K562 (cell line): Measurements from ENCODE around the gene WDR62. TPM values are rescaled to one million over a fixed set of nuclear protein-coding genes. Genes with fewer than 3 reads are reported as not detected.

ENCODE experiments used
- ARID3A ChIP-seq: IDR thresholded peaks from 2 replicates; pipeline ENCODE4 v1.6.1; 2012; ENCODE audit warnings: low read depth, low read length, improper control_type of control experiment, borderline replicate concordance
- ATF3 ChIP-seq, 2 experiments: fragments of 450-650 bp in 1 of 2; sonication (generic) in 1 of 2; formaldehyde crosslinking in 1 of 2; IDR thresholded peaks in 1 of 2; conservative IDR thresholded peaks in 1 of 2; 2 replicates each; pipeline versions ENCODE4 v1.6.1 to v1.8.1; 2016 to 2023; ENCODE audit warnings: mild to moderate bottlenecking in 2 of 2, moderate library complexity in 2 of 2, inconsistent platforms in 1 of 2, missing genetic modification reagents in 1 of 2
- ATF7 ChIP-seq: fragments of 450-650 bp; IDR thresholded peaks from 2 replicates; pipeline ENCODE4 v1.7.1; 2014; ENCODE audit warnings: mild to moderate bottlenecking, moderate library complexity
- CREM ChIP-seq: IDR thresholded peaks from 2 replicates; pipeline ENCODE4 v1.6.1; 2014; ENCODE audit warnings: antibody characterized with exemption, low read depth
- ETS2 ChIP-seq: IDR thresholded peaks from 2 replicates; pipeline ENCODE4 v1.6.1; 2016; ENCODE audit warnings: borderline replicate concordance, missing genetic modification characterization, mild to moderate bottlenecking, moderate library complexity, missing compliant biosample characterization; ENCODE audit not compliant: poor library complexity, severe bottlenecking
- GABPB1 ChIP-seq: sonication (generic); formaldehyde crosslinking; IDR thresholded peaks from 2 replicates; pipeline ENCODE4 v1.8.0; 2022; ENCODE audit warnings: mild to moderate bottlenecking, missing genetic modification reagents
- HMG20B ChIP-seq: fragments of 250-450 bp; sonication (Bioruptor Pico); IDR thresholded peaks from 2 replicates; pipeline ENCODE4 v1.5.0; 2021; ENCODE audit warnings: mild to moderate bottlenecking
- NR3C1 ChIP-seq: sonication (generic); formaldehyde crosslinking; IDR thresholded peaks from 2 replicates; pipeline ENCODE4 v1.8.1; 2022; ENCODE audit warnings: missing genetic modification reagents
- SUPT5H ChIP-seq: fragments of 450-650 bp; IDR thresholded peaks from 2 replicates; pipeline ENCODE4 v1.6.1; 2016
- polyA plus RNA-seq, 8 experiments: library from polyadenylated mRNA; depleted of rRNA in 4 of 8; stranded (reverse) in 5 of 8; unstranded in 3 of 8; fragments of >200 nt; fragmentation: Nextera tagmentation in 2 of 8; fragmentation: Illumina TruSeq in 1 of 8; extraction: Ambion mirVana in 2 of 8; extraction: Trizol in 1 of 8; gene quantifications; 2 replicates each; pipeline versions ENCODE4 v1.2.1 to v1.2.3, GENCODE V29; 2011 to 2014; ENCODE audit warnings: inconsistent platforms in 1 of 8, missing spikeins in 1 of 8
- total RNA-seq, 7 experiments: library from RNA; depleted of rRNA in 6 of 7; stranded (reverse); fragments of >200 nt in 6 of 7; fragmentation: Illumina TruSeq in 2 of 7; extraction: Trizol in 2 of 7; gene quantifications; 2 replicates each; pipeline versions ENCODE4 v1.2.1 to v1.2.3, GENCODE V29; 2011 to 2021; ENCODE audit warnings: low replicate concordance in 1 of 7
- TF ChIP-seq, protein P1 (sequence below): fragments of 450-650 bp; IDR thresholded peaks from 2 replicates; pipeline ENCODE4 v1.6.1; 2016; ENCODE audit warnings: mild to moderate bottlenecking, moderate library complexity
- TF ChIP-seq, protein P2 (sequence below): fragments of 450-650 bp; IDR thresholded peaks from 2 replicates; pipeline ENCODE4 v1.6.1; 2017; ENCODE audit warnings: mild to moderate bottlenecking, moderate library complexity

WDR62 gene
- total and polyA plus RNA-seq, 9 of the 15 experiments (the other 6 are each of a cell fraction or from before 2014, with no cell fraction given), result 0.35 to 32.8 (median 14.4) TPM

- TF ChIP-seq, protein P1, sequence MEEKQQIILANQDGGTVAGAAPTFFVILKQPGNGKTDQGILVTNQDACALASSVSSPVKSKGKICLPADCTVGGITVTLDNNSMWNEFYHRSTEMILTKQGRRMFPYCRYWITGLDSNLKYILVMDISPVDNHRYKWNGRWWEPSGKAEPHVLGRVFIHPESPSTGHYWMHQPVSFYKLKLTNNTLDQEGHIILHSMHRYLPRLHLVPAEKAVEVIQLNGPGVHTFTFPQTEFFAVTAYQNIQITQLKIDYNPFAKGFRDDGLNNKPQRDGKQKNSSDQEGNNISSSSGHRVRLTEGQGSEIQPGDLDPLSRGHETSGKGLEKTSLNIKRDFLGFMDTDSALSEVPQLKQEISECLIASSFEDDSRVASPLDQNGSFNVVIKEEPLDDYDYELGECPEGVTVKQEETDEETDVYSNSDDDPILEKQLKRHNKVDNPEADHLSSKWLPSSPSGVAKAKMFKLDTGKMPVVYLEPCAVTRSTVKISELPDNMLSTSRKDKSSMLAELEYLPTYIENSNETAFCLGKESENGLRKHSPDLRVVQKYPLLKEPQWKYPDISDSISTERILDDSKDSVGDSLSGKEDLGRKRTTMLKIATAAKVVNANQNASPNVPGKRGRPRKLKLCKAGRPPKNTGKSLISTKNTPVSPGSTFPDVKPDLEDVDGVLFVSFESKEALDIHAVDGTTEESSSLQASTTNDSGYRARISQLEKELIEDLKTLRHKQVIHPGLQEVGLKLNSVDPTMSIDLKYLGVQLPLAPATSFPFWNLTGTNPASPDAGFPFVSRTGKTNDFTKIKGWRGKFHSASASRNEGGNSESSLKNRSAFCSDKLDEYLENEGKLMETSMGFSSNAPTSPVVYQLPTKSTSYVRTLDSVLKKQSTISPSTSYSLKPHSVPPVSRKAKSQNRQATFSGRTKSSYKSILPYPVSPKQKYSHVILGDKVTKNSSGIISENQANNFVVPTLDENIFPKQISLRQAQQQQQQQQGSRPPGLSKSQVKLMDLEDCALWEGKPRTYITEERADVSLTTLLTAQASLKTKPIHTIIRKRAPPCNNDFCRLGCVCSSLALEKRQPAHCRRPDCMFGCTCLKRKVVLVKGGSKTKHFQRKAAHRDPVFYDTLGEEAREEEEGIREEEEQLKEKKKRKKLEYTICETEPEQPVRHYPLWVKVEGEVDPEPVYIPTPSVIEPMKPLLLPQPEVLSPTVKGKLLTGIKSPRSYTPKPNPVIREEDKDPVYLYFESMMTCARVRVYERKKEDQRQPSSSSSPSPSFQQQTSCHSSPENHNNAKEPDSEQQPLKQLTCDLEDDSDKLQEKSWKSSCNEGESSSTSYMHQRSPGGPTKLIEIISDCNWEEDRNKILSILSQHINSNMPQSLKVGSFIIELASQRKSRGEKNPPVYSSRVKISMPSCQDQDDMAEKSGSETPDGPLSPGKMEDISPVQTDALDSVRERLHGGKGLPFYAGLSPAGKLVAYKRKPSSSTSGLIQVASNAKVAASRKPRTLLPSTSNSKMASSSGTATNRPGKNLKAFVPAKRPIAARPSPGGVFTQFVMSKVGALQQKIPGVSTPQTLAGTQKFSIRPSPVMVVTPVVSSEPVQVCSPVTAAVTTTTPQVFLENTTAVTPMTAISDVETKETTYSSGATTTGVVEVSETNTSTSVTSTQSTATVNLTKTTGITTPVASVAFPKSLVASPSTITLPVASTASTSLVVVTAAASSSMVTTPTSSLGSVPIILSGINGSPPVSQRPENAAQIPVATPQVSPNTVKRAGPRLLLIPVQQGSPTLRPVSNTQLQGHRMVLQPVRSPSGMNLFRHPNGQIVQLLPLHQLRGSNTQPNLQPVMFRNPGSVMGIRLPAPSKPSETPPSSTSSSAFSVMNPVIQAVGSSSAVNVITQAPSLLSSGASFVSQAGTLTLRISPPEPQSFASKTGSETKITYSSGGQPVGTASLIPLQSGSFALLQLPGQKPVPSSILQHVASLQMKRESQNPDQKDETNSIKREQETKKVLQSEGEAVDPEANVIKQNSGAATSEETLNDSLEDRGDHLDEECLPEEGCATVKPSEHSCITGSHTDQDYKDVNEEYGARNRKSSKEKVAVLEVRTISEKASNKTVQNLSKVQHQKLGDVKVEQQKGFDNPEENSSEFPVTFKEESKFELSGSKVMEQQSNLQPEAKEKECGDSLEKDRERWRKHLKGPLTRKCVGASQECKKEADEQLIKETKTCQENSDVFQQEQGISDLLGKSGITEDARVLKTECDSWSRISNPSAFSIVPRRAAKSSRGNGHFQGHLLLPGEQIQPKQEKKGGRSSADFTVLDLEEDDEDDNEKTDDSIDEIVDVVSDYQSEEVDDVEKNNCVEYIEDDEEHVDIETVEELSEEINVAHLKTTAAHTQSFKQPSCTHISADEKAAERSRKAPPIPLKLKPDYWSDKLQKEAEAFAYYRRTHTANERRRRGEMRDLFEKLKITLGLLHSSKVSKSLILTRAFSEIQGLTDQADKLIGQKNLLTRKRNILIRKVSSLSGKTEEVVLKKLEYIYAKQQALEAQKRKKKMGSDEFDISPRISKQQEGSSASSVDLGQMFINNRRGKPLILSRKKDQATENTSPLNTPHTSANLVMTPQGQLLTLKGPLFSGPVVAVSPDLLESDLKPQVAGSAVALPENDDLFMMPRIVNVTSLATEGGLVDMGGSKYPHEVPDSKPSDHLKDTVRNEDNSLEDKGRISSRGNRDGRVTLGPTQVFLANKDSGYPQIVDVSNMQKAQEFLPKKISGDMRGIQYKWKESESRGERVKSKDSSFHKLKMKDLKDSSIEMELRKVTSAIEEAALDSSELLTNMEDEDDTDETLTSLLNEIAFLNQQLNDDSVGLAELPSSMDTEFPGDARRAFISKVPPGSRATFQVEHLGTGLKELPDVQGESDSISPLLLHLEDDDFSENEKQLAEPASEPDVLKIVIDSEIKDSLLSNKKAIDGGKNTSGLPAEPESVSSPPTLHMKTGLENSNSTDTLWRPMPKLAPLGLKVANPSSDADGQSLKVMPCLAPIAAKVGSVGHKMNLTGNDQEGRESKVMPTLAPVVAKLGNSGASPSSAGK, result peak; percentile 99
- TF ChIP-seq ARID3A, result 0 out of 2 replicates have a peak, but pooled peaks have one; percentile 10
- TF ChIP-seq CREM, result peak; percentile 66
- 0 out of 2 replicates have a peak, but pooled peaks have one; percentile 62 for TF ChIP-seq ATF7
- TF ChIP-seq NR3C1, result no peak
- peak; percentile 64; the same call in 1 of the 2 replicates for TF ChIP-seq SUPT5H
- TF ChIP-seq, protein P2, sequence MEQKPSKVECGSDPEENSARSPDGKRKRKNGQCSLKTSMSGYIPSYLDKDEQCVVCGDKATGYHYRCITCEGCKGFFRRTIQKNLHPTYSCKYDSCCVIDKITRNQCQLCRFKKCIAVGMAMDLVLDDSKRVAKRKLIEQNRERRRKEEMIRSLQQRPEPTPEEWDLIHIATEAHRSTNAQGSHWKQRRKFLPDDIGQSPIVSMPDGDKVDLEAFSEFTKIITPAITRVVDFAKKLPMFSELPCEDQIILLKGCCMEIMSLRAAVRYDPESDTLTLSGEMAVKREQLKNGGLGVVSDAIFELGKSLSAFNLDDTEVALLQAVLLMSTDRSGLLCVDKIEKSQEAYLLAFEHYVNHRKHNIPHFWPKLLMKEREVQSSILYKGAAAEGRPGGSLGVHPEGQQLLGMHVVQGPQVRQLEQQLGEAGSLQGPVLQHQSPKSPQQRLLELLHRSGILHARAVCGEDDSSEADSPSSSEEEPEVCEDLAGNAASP, result no peak
- no peak for TF ChIP-seq ATF3 (IDR thresholded peaks at IDR 0.05)
- peak; percentile 37; the same call in 1 of the 2 replicates for TF ChIP-seq ATF3 (CRISPR knock-in tag; conservative IDR thresholded peaks at IDR 0.05)
- TF ChIP-seq HMG20B, result no peak
- no peak for TF ChIP-seq ETS2 (tag)
- TF ChIP-seq GABPB1 (CRISPR knock-in tag), result peak; percentile 68
Observed at GRCh38 chr19:36114721-36115452, 60.2 kb downstream of the WDR62 start, which contains the start of gene POLR2I (continued).
